Cardiac septum (tissue), 1 donor: Measurements from ENCODE around the gene HYKK. TPM values are rescaled to one million over a fixed set of nuclear protein-coding genes. Genes with fewer than 3 reads are reported as not detected.
"Not testable (repeated sequence)": the region's sequence is repeated elsewhere in the genome, so short reads cannot be mapped to it uniquely, and the experiment has no call there.

ENCODE experiments used
- DNase-seq: peaks from one replicate; pipeline ENCODE4 v3.0.0-alpha.2; 2020; ENCODE audit warnings: low spot score
- intact Hi-C: fragments of 100-400 bp; cut with DNase I; formaldehyde crosslinking; loops from one replicate; pipeline ENCODE4 v1.14.0; 2022
- total RNA-seq: library from RNA; stranded (reverse); fragmentation: NEBNext Ultra II Directional; extraction: Animal tissue kit (Norgen Biotek cat#: 25700); gene quantifications from one replicate; pipeline ENCODE4 v1.2.1, GENCODE V29; 2021
- donor health status: DM: no; HTN: no; CAD: no.

Gene HYKK
- total RNA-seq, 1 donor from 2014 or later: 5.1 TPM

DNA sequence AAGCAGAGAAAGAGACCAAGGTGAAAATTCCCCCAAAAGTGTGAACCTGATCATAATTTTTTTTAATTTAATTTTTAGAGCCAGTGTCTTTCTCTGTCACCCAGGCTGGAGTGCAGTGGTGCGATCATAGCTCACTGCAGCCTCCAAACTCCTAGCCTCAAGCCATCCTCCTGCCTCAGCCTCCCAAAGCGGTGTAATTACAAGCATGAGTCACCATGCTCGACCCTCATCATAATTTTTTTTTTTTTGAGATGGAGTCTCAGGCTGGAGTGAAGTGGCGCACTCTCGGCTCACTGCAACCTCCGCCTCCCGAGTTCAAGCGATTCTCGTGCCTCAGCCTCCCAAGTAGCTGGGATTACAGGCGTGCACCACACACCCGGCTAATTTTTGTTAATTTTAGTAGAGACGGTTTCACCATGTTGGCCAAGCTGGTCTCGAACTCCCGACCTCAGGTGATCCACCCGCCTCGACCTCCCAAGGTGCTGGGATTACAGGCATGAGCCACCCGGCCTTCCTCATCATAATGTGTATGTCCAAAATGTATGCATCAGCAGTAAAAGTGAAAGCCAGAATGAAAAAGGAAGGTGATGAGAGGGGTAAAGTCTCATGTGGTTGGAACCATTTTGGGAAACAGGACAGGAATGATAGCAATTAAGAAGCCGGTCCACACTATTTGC lies 32.2 kb downstream of the HYKK start:
- intact Hi-C loops, DNase-seq: not testable (repeated sequence)

DNA sequence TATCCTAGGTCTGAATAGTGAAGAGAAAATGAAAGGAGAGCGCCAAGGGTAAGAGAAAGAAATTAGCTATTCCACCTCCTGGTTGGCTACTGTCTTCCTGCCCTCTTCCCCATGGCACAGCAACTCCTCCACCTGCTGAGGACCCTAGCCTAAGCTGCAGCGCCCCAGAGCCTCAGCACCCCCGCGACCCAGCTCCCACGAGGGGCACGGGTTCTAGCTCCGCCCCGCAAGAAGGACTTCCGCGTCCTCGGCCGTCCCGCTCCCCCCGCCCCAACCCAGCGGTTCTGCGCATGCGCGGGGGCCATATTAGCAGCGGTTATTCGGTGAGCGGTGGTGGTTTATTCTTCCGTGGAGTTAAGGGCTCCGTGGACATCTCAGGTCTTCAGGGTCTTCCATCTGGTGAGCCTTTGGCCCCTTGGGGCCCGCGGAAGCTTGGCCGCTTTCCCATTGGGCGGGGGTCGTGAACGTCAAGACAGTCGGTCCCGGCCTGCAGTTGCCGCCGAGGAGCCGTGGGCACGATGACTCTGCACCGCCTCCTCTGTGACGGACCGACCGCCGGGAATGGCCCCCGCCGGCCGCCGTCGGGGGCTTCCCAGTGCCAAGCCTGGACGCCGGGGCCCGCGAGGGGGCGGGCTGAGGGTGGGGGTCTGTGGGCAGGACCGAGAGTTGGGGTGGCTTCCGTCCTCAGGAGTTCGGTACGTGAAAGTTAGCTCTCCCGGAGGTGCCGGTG lies 32.9 kb downstream of the HYKK start, which contains the start of gene PSMA4:
Gene PSMA4 (plus strand): TSS at position 304 of the 730 bp plus-strand sequence. CDS start 1,484 bp downstream, outside the sequence.
- peak; percentile 98 for DNase-seq
- intact Hi-C loops: no loop called here

DNA sequence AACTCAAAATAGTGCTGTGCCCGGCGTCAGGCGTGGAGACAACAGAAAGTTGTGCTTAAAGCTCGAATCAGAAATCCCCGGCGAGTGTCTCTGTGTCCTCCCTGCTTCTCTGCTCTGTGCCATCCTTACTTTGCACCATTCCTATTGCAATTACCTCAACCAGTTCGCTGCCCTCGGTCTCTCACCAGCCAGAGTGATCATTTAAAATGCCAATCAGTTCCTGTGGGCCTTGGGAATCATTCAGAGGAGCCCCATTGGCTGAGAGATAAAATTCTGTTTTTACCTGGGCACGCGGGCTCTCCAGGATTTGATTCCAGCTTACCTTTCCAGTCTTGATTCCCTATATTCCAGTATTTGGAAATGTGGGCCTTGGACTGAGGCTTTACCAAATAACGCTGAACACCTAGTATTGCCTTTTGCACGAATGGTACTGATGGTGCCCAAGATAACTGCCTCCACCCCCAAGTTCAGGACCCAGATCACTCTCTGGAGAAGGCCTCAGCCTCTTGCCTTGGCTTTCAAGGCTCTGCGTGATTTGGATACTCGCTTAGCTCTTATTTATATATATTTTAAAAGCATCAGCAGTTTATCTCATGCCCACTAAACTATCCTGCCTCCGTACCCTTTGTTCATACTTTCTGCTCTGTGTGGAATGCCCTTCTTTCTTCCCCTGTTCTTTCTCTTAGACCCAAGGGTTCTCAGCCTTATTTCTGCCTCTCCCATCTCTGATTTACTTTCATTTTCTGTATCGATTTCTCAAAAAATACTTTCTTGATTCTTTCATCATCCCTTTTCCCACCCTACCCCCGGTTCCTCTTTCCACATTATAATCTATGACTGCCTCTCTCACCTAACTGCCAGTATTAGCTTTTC lies 33.7 kb downstream of the HYKK start:
- no peak for DNase-seq
- intact Hi-C loops: no loop called here

DNA sequence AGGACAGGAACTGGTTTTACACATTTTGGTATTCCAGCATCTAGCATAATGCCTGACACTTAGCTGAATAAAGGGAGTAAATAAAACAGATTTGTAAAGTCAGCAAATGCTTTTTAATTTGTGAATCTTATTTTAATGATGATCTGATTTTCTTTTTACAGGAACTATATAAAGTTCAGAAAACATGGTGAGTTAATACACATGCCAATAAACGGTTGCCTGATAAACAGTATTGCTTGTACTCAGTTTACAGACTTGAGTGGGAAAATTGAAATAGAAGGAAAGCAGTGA lies 34.3 kb downstream of the HYKK start:
- intact Hi-C loops: no loop called here
- no peak for DNase-seq

GRCh38 chr15:78542647-78543046 lies 35.3 kb downstream of the HYKK start:
- intact Hi-C loops: no loop called here
- no peak for DNase-seq

- intact Hi-C loops: no loop called here
- no peak for DNase-seq
Measured at GRCh38 chr15:78550194-78550593, 42.8 kb downstream of the HYKK start.

GRCh38 chr15:78550815-78551214 lies 43.4 kb downstream of the HYKK start:
- intact Hi-C loops: no loop called here

DNA sequence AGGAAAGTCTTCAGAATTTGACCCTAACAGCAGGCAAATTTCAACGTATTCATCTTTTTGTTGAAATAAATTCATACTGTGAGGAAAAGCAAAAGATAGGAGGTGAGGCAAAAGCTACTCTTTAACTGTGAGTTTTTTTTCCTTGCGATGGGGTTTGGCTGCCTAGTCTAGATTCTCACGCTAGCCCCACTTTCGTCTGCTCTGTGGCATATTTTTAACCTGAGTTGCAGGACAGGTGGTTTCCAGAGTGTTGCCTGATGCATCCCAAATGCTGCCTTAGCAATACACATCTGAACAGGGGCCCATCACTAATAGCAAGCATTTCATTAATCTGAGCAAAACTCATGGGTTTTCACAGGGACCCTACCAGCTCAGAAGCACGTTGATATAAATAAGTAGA lies 44.5 kb downstream of the HYKK start:
- intact Hi-C loops: no loop called here
- DNase-seq: no peak

More at GRCh38 chr15:78550815-78551214, 43.4 kb downstream of the HYKK start:
- no peak for DNase-seq

DNA sequence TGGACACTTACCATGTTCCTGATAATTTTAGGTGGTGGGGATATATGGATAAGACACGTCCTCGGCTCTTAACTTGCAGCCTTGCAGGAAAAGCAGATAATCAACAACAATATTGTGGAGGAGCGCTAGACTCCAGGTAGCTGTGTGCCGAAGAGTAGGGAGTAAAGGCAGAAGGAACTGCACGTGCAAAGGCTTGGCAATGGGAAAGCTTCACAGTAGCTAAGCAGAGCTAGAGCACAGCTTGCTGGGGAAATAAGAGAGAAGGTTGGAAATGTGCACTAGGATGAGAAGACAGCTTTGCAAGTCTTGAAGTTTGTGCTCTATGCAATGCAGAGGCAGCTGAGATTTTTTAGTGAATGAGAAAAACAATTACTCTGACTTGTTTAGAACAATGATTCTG lies 45.2 kb downstream of the HYKK start:
- no peak for DNase-seq
- intact Hi-C loops: no loop called here

- DNase-seq, intact Hi-C loops: not testable (repeated sequence)
Measured at GRCh38 chr15:78560201-78560600, 52.8 kb downstream of the HYKK start.

DNA sequence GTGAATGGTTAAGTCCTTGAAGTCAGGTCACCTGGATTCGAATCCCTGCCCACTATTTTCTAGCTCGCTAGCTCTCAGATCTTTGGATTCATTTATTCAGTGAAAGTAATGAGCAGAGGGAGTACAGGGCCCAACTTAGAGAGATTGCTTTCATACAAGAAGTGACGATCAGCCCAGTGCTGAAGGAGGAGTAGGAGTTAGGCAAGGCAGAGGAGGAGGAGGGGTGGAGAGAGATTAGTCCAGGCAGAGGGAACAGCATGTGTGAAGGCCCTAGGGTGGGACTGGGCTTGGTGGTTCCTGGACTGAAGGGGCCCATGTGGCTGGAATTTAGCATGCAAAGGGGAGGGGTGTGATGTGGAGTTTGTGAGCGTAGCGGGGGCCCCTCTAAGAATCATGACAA lies 54.1 kb downstream of the HYKK start:
- intact Hi-C loops: no loop called here
- DNase-seq: no peak

GRCh38 chr15:78563092-78563491 lies 55.7 kb downstream of the HYKK start:
- DNase-seq: no peak
- intact Hi-C loops: no loop called here

- no peak for DNase-seq
- intact Hi-C loops: no loop called here
Measured at GRCh38 chr15:78564743-78565096, 57.3 kb downstream of the HYKK start.

DNA sequence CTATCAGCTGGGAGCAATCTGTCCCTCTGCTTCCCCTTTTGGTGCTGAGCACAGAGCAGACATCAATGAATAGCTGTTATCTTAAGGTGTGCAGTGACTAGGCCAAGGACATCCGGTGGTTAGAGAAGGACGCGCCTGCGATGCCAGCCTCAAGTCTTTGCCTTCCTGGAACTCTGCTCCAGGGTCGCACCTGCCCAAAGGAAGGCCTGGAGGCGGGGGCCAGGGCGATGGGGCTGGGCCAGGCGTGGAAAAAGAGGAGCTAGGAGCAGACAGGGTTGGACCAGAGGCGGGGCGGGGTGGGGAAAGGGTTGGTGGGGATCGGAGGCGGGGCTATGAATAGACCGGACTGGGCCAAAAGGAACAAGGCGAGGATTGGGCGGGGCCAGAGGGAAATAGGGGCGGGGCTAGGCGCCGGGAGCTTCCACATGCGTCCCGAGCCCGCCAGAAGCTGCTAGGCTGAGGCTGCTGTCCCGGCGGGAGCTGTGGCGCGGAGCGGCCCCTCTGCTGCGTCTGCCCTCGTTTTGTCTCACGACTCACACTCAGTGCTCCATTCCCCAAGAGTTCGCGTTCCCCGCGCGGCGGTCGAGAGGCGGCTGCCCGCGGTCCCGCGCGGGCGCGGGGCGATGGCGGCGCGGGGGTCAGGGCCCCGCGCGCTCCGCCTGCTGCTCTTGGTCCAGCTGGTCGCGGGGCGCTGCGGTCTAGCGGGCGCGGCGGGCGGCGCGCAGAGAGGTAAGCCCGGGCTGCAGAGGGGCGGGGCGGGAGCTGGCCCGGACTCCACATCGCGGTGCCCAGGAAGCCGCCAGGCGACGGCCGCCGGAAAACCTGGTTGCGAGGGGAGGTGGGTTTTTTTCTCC lies 57.9 kb downstream of the HYKK start, which contains the start of gene CHRNA5:
Gene CHRNA5 (plus strand): TSS at position 424 of the 854 bp plus-strand sequence. CDS start 200 bp downstream, at position 624.
- intact Hi-C loops: no loop called here

DNA sequence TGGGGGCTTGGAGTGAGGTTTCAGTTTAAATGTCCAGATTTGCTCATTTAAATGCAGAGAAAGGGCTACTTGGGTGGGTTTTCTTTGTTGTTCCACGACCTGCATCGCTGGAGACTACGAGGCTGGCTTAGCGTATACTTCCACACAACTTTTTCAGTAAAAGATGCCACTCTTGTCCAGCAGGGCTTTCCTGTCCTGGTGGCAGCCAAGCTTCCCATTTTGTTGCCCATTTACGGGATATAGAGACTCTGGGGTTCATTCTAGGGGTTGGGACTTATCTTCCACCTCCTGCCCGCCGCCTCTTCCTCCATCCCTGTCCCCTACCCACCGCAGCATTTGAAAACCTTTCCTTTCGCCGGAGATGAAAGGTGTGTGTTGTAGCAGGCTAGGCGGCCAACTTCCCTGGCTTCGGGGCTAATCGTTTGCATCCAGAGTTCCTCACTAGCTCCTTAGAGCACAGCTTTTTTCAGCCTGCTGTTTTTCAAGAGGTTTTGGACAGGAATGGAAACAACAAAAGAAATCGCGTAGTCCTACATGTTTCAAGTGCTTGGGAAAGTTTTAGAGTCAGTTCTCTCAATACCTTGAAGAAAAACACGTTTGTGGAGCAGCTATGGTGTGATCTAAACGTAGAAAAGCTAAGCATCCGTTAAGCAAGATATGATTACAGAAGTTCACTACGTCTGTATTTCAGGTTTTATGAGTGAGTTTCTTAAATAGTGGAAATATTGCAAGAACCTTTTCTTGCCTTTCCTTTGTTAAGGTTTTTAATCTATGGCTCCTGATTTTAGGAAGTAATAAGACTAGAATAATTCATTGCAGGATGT lies 58.8 kb downstream of the HYKK start:
- intact Hi-C loops: no loop called here
- DNase-seq: no peak

More for the DNA sequence above, 57.9 kb downstream of the HYKK start, which contains the start of gene CHRNA5:
- peak; percentile 87 for DNase-seq

GRCh38 chr15:78567531-78567930 lies 60.2 kb downstream of the HYKK start:
- intact Hi-C loops: no loop called here
- no peak for DNase-seq

- DNase-seq: no peak
- intact Hi-C loops: no loop called here
Measured at GRCh38 chr15:78570710-78571109, 63.3 kb downstream of the HYKK start.

DNA sequence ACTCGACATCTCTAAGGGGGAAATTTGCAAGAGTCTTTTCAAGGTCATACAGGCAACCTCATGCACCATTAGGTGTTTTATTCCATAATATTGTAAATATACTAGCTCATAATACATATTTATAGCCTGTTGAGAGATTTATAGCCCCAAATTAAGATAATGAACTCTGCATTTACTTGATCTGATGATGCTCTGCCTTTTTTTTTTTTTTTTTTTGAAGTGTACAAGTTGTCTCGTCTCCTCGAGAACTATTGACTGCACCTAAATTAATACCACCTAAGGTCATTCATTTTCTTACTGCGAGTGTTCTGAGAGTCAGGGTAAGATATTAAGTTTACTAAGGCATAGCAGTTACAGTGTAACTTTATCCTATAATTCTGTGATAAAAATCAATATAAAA lies 64.0 kb downstream of the HYKK start:
- no peak for DNase-seq
- intact Hi-C loops: no loop called here

DNA sequence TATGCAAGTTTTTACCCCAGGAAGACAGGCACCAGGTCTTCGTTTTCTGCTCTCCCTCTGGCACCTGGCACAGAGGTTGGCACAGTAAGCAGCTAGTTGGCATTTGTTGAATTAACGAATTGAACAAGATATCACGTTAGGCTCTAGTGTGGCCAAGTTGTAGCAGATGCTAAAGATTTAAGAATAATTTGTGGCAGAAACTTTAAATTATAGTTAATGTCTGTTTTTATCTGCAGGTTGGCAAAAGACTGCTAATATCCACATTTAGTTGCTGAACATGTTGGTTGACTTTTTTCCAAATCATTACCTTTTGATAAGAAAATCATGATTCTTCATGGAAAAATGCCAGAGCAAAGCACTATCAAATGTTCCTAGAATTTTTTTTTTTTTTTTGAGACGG lies 66.0 kb downstream of the HYKK start:
- intact Hi-C loops: no loop called here
- DNase-seq: no peak
